Activated CD8-positive, alpha-beta memory T cell treated with anti-CD3 and anti-CD28 coated beads, Interleukin-2, amount 10 ng/mL, durations not matched to agents 7 days and 5 days (primary cell): ENCODE results near the gene CPSF4. TPM values are rescaled to one million over a fixed set of nuclear protein-coding genes. Genes with fewer than 3 reads are reported as not detected.
A peak's percentile ranks its signal among the peaks of the same experiment; 100 is the strongest.

Experiments used
- ATAC-seq: fragments of 150-1000 bp; cut with Tn5 transposase; one replicate; pipeline ENCODE4 v1.10.0; 2021; ENCODE audit warnings: moderate library complexity
- CTCF ChIA-PET: fragments of 350-600 bp; sonication (Branson Sonifier 250); formaldehyde crosslinking; loops from one replicate; lab custom pipeline; 2021; ENCODE audit warnings: antibody characterized with exemption; lab: Charles Lee
- DNase-seq: peaks from one replicate; pipeline ENCODE4 v3.0.0-alpha.2; 2020
- H3K27ac Mint-ChIP-seq: one replicate; pipeline ENCODE4 v1.8.0; 2021; ENCODE audit warnings: mild to moderate bottlenecking, mixed read lengths
- H3K27me3 Mint-ChIP-seq: one replicate; pipeline ENCODE4 v1.8.0; 2021; ENCODE audit warnings: mixed read lengths
- H3K36me3 Mint-ChIP-seq: one replicate; pipeline ENCODE4 v1.8.0; 2021; ENCODE audit warnings: mild to moderate bottlenecking, mixed read lengths
- H3K4me1 Mint-ChIP-seq: one replicate; pipeline ENCODE4 v1.8.0; 2021; ENCODE audit warnings: mixed read lengths
- H3K4me3 Mint-ChIP-seq: one replicate; pipeline ENCODE4 v1.8.0; 2021; ENCODE audit warnings: mild to moderate bottlenecking, moderate library complexity, mixed read lengths
- H3K9me3 Mint-ChIP-seq: one replicate; pipeline ENCODE4 v1.8.0; 2022; ENCODE audit warnings: low read depth, mixed read lengths
- total RNA-seq, 2 experiments: library from RNA; stranded (reverse); gene quantifications; one replicate each; pipeline ENCODE4 v1.2.3, GENCODE V29; 2021

The CPSF4 gene
- total RNA-seq, 2 experiments from 2014 or later = 72.2 to 75.4 TPM

DNA sequence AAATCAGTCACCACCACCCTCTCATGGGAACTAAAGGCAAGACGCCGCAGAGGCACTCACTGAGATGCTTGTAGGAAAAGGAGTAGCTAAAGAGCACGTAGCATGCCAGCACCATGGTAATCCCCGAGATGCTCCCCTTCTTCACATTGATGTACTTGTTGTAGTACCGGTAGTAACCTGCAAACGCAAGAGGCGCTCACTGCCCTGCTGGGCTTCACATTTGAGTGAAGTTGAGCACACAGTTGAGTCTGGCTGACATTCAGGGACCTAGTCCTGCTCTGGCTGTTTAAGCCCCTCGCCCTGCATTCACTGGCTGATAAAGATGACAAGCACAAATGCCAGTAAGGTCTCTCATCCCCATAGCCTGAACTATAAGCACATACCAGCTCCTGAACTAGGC is 20.3 kb downstream of the CPSF4 start:
- ATAC-seq (no peak), DNase-seq (peak; percentile 57)
- CTCF ChIA-PET = no interaction called here
- no peaks in the 10 kb centered on the region for H3K27me3 Mint-ChIP-seq
- peaks cover 21% of the 10 kb centered on the region for H3K4me1 Mint-ChIP-seq
- H3K9me3 Mint-ChIP-seq = no peaks in the 10 kb centered on the region
- H3K36me3 Mint-ChIP-seq = peaks cover 20% of the 10 kb centered on the region
- peak overlapping the region; percentile 31 for H3K27ac Mint-ChIP-seq
- H3K4me3 Mint-ChIP-seq = no peak overlapping the region

DNA sequence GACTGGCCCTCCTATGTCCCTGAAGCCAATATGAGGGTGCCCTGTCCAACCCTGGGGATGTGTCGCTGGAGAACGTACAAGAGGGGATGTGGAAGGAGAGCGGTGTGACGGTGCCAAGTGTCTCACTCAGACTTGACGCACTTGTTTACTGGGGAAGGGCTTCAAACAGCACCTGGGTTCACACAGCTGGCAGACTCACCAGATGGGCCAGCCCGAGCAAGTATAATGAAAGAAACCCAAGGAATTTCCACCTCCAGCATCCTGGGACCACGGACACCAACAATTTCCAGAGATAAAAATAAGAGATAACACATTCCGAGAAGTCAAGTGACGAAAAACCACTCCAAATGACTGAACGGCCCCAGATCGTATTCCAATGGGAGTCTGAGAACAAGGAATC is 21.9 kb downstream of the CPSF4 start:
- no peak overlapping the region for H3K4me3 Mint-ChIP-seq
- peaks cover 20% of the 10 kb centered on the region for H3K36me3 Mint-ChIP-seq
- CTCF ChIA-PET = no interaction called here
- no peak for DNase-seq
- H3K27me3 Mint-ChIP-seq = no peaks in the 10 kb centered on the region
- no peak for ATAC-seq
- no peak overlapping the region for H3K27ac Mint-ChIP-seq
- peaks cover 32% of the 10 kb centered on the region for H3K4me1 Mint-ChIP-seq
- H3K9me3 Mint-ChIP-seq = no peaks in the 10 kb centered on the region

DNA sequence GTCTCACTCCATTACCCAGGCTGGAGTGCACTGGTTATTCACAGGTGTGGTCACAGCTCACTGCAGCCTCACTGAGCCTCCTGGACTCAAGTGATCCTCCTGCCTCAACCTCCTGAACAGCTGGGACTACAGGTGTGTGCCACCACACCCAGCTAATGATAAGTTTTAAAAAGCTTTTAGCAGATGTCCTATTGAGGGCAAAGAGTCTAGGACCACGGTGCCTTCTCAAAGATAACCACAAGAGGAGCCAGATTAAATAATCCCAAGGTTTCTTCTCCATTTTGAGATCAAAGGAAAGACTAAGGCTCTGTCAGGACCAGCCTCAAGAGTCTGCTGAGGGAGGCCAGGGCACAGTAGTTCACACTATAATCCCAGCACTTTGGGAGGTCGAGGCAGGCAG is 22.5 kb downstream of the CPSF4 start:
- H3K9me3 Mint-ChIP-seq = no peaks in the 10 kb centered on the region
- ATAC-seq (no peak), DNase-seq (no peak)
- no peak overlapping the region for H3K27ac Mint-ChIP-seq
- H3K4me1 Mint-ChIP-seq = peaks cover 36% of the 10 kb centered on the region
- no peaks in the 10 kb centered on the region for H3K27me3 Mint-ChIP-seq
- no peak overlapping the region for H3K4me3 Mint-ChIP-seq
- CTCF ChIA-PET = no interaction called here
- peaks cover 22% of the 10 kb centered on the region for H3K36me3 Mint-ChIP-seq

DNA sequence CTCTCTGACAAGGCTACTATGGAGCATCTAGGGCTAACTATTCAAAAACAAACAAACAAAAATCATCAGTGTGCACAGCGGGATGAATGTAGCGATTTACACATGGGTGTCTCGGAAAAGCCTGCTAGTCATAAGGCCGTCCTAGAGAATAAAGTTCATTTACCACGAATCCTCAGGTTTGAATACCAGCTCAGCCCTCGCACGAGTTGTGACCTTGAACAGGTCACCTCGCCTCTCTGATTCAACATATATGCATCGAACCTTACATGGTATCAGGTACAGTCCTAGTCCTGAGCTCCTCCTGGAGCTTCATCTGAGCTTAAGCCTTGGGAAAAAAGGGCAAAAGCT is 26.7 kb downstream of the CPSF4 start:
- CTCF ChIA-PET = interaction anchor here (0.7 to 1.3 kb wide), 4 partner anchors 9 to 18 kb away, joined by 3 to 5 read pairs (median 4); no protein-coding TSS in a partner anchor
- peak overlapping the region; percentile 86 for H3K4me3 Mint-ChIP-seq

DNA sequence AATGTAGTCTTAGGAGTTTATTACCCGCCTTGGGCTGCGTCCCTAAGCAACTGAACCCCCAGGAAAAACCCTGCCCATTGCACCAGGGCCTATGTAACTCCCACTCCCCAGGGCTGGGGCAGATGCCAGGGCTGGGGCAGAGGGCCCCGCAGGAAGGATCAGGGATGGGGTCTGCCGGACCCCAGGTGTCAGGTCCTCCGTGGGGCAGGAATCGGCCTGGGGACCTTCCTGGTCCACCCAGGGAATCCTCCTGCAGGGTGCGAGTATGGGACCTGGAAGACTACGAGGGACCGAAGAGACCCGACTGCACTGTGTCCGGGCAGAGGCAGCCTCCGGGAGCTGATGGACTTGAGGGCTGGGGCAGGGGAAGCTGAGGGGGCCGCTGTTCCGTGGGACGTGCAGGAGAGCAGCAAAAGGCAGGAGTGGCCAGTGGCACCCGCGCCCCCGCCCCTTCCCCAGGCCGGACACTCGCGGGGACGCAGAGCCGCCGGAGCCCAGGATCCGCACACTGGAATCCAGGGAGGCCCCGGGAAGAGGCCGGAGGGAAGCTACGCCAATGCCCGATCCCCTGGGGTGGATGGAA is 29.7 kb downstream of the CPSF4 start:
- H3K4me1 Mint-ChIP-seq = peaks cover 40% of the 10 kb centered on the region
- peaks cover 6% of the 10 kb centered on the region for H3K27me3 Mint-ChIP-seq
- ATAC-seq (no peak), DNase-seq (no peak)
- no peak overlapping the region for H3K4me3 Mint-ChIP-seq
- H3K36me3 Mint-ChIP-seq = peaks cover 19% of the 10 kb centered on the region
- no peak overlapping the region for H3K27ac Mint-ChIP-seq
- CTCF ChIA-PET = no interaction called here
- no peaks in the 10 kb centered on the region for H3K9me3 Mint-ChIP-seq

More for the DNA sequence above, 26.7 kb downstream of the CPSF4 start:
- no peak for DNase-seq
- no peaks in the 10 kb centered on the region for H3K9me3 Mint-ChIP-seq
- peaks cover 20% of the 10 kb centered on the region for H3K36me3 Mint-ChIP-seq
- H3K27me3 Mint-ChIP-seq = peaks cover 6% of the 10 kb centered on the region
- no peak for ATAC-seq
- peaks cover 41% of the 10 kb centered on the region for H3K4me1 Mint-ChIP-seq
- H3K27ac Mint-ChIP-seq = peak overlapping the region; percentile 92

DNA sequence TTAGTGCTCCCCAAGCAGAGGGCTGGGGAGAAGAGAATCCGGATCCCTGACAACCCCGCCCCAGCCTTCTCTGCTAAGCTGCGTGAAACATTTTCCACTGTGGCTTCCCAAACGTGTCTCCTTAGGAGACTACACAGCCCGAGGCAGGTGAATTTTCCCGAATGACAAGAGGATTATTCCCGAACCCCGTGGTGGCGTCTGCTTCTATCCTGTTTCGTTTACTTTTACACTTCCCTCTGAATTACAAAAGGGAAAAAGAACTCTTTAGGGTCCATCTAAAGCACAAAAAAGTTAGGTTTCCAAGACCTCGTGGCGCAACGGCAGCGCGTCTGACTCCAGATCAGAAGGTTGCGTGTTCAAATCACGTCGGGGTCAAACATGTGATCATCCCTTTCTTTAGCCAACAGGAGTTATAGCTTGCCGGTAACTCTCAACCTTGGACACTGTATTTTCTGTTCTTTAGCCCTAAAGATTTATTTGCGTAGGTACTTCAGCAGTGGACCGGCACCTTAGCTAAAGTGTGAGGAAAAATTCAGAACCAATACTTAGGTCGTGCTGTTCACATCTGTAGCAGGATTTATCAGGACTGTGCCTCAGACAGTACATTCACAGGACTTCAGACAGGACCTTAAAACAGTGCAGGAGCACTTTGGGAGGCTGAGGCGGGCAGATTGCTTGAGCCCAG is 30.8 kb downstream of the CPSF4 start:
- Mint-ChIP-seq H3K9me3 (no peaks in the 10 kb centered on the region), H3K4me1 (peaks cover 40% of the 10 kb centered on the region), H3K27ac (no peak overlapping the region), H3K4me3 (no peak overlapping the region), H3K36me3 (peaks cover 13% of the 10 kb centered on the region), H3K27me3 (peaks cover 6% of the 10 kb centered on the region)
- no peak for DNase-seq
- no peak for ATAC-seq
- CTCF ChIA-PET = no interaction called here

DNA sequence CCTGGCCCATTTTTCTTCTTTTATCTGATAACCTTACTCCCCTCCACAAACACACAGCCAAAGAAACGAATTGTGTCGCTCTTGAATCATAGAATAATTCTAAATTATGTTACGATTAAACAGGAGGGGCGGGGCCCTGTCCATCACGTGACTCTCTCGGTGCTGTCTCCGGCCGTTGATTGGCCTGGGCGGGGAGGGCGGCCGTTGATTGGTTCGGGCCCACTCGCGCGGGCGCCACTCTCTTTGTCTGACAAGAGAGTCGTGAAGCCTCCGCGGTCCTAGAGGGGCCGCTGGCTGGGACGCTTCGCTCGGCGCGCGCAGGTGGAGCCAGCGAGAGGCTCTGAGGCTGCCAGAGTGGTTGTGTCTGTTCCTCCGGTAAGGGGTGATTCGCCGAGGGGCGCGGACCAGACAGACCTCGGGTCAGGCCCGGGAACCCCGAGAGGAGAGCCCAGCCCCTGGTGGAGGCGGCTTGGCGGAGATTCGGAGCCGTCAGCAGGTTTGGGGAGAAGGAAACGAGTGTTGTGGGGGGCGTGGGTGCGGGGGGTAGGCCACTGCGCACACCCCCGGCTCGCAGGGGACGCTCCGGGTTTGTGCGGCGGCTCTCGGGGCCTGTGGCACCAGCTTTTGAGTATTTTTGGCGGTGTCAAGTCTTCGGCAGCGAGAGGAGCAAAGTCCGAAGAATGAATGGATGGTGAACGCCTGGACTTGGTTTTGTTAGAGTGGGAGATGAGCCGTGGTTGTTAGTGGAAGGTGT is 34.0 kb downstream of the CPSF4 start, which contains the start of gene ZNF789:
Gene ZNF789 (plus strand): TSS at position 330 of the 754 bp plus-strand sequence. CDS start 3,567 bp downstream, outside the sequence.
- DNase-seq (peak; percentile 99), ATAC-seq (peak; percentile 99)
- H3K27me3 Mint-ChIP-seq = peaks cover 6% of the 10 kb centered on the region
- peaks cover 18% of the 10 kb centered on the region for H3K36me3 Mint-ChIP-seq
- peaks cover 45% of the 10 kb centered on the region for H3K4me1 Mint-ChIP-seq
- peak within 1 kb of the TSS; percentile 96 for H3K4me3 Mint-ChIP-seq
- H3K9me3 Mint-ChIP-seq = no peaks in the 10 kb centered on the region
- peak within 1 kb of the TSS; percentile 95 for H3K27ac Mint-ChIP-seq
- CTCF ChIA-PET = no interaction called here

DNA sequence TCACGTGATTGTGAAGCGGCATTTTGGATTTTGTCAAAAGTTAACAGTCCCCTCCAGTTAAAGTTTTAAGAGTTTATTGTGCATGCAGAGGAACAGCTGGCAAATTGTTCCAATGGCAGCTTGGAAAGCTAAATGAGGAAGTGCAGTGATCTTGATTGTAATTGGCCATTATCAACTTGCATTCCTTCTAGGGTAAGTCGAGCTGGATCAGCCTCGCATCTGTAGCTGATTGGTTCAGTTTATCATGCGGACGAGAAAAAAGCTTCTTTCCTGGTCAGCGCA is 34.5 kb downstream of the CPSF4 start:
- peaks cover 18% of the 10 kb centered on the region for H3K36me3 Mint-ChIP-seq
- CTCF ChIA-PET = no interaction called here
- peak overlapping the region; percentile 96 for H3K4me3 Mint-ChIP-seq
- peak; percentile 3 for ATAC-seq
- H3K4me1 Mint-ChIP-seq = peaks cover 50% of the 10 kb centered on the region
- H3K27ac Mint-ChIP-seq = peak overlapping the region; percentile 95
- no peaks in the 10 kb centered on the region for H3K9me3 Mint-ChIP-seq
- no peak for DNase-seq
- H3K27me3 Mint-ChIP-seq = peaks cover 6% of the 10 kb centered on the region

DNA sequence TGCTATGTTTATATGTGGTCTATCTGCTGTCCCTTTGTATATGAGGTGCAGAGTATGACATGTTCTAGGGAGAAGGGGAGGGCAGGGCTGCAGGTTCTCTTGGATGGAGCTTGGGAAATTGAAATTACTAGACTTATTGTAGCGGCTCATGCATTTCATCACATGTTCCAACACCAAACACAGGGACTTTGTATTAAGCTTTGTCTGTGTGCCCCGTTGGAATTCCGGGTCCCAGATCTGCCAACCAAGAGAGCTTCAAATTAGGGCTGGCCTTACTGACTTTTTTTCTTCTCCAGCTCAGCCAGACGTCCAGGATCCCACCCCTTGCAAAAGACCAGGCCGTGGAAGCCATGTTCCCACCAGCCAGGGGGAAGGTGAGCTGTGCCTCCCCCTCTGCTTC is 37.4 kb downstream of the CPSF4 start:
- Mint-ChIP-seq H3K4me3 (no peak overlapping the region), H3K36me3 (peaks cover 34% of the 10 kb centered on the region), H3K9me3 (no peaks in the 10 kb centered on the region), H3K27ac (no peak overlapping the region), H3K4me1 (peaks cover 48% of the 10 kb centered on the region), H3K27me3 (no peaks in the 10 kb centered on the region)
- DNase-seq = no peak
- CTCF ChIA-PET = interaction anchor here (1.3 kb wide), 1 partner anchor 10 kb away, joined by 5 read pairs; the partner anchor contains the start of gene ATP5MF
- no peak for ATAC-seq

DNA sequence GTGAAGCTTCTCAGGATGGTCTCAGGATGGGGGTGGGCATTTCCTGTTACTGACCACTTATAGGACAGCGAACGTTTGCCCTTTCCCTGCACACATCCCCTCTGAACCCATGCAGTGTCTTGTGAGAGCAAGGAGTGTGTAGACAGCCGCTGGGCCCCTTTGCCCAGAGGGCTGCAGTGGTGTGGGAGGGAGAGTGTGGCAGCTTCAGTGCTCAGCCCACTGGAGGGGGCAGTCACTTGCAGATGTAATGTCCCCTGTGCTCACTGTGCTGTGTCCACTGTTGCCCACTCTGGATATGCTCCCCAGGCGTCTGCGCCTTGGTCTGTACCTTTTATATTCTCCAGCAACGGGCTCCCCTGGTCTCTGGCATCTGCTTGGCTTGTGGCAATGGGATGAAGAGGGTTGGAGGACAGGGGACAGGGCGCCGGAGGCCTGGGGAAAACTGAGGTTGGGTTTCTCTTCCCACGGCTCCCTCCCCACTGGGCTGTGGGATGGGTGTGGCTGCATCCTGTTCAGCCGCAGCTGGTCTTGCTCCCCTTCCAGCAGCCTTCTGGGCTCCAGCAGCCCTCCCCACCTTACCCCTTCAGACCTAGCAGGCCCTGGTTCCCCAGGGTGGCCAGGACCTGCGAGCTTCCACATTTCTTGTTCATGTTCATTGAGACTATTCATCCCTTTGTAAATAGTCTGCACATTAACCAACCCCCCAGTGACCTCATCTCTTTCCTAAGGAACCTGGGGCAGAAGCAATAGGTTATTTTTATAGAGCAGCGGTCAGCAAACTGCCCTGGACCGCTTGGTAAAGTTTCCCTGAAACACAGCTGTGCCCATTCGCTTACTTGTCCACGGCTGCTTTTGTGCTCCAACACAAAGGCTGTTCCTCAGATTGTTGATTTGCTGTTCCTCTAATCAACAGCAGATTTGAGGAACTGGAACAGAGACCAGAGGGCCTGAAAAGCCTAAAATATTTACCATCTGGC is 40.0 kb downstream of the CPSF4 start:
- Mint-ChIP-seq H3K27ac (peak overlapping the region; percentile 67), H3K4me1 (peaks cover 39% of the 10 kb centered on the region), H3K9me3 (no peaks in the 10 kb centered on the region), H3K27me3 (no peaks in the 10 kb centered on the region), H3K4me3 (no peak overlapping the region), H3K36me3 (peaks cover 39% of the 10 kb centered on the region)
- ATAC-seq (peak; percentile 34), DNase-seq (no peak)
- CTCF ChIA-PET = interaction anchor here (1.0 to 1.4 kb wide), 3 partner anchors 20 to 80 kb away, joined by 3 to 4 read pairs (median 3); partner anchors contain the start of genes ZNF394 and ZNF655

DNA sequence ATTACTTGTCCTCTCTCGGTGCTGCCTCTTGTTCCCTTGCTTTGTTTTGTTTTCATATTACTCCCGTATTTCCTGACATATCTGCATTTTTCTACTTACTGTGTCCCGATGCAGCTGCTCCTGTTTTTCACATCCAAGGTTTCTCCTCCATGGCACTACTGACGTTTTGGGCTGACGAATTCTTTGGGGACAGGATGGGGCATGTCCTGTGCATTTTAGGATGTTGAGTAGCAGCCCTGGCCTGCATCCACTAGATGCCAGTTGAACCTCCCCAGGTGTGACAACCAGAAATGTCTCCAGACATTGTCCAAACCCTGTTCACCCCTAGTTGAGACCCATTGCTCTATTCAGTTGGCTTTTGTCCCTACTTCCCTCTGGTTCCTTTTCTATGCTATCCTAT is 46.4 kb downstream of the CPSF4 start:
- DNase-seq = no peak
- Mint-ChIP-seq H3K36me3 (peaks cover 63% of the 10 kb centered on the region), H3K9me3 (peaks cover 3% of the 10 kb centered on the region), H3K27me3 (no peaks in the 10 kb centered on the region), H3K4me1 (no peaks in the 10 kb centered on the region), H3K4me3 (no peak overlapping the region), H3K27ac (no peak overlapping the region)
- CTCF ChIA-PET = no interaction called here
- no peak for ATAC-seq

DNA sequence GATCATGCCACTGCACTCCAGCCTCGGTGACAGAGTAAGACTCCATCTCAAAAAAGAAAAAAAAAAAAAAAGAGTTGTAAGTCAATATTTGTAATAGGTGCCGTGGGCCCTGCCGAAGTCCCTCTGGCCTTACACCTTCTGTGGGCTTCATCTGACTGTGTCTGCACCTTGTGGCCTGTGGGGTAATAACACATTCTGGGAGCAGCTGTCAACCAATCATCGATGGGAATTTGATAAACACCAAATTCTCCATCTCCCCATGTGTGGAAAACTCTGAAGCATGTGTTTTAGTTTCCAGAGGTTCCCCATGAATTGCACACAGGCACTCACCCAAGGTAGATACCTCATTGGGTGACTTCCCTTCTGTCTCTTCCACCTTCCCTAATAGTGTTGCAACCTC is 50.5 kb downstream of the CPSF4 start:
- ATAC-seq = no peak
- Mint-ChIP-seq H3K27me3 (no peaks in the 10 kb centered on the region), H3K4me1 (no peaks in the 10 kb centered on the region), H3K9me3 (peaks cover 13% of the 10 kb centered on the region), H3K27ac (no peak overlapping the region), H3K4me3 (no peak overlapping the region), H3K36me3 (peaks cover 77% of the 10 kb centered on the region)
- DNase-seq = no peak
- CTCF ChIA-PET = interaction anchor here (1.2 kb wide), 1 partner anchor 12 kb away, joined by 3 read pairs; no protein-coding TSS in a partner anchor

DNA sequence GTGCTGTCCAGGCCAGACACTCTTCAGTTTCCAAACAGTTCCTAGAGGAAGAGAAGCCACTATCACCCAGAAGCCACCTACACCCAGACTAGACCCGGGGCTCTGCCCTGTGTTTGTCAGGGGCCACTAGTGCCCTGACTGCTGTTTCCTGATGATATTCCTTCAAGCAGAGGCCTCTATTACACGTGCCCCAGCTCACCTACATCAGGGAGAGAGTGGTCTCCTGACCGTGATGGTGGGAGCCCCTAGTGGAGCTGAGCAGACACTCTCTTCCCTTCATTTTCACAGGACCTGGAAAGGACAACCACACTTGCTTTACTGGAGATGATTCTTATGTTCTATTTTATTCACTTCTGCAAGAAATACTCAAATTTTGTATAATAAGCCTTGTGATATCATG is 52.1 kb downstream of the CPSF4 start:
- Mint-ChIP-seq H3K27me3 (no peaks in the 10 kb centered on the region), H3K9me3 (peaks cover 13% of the 10 kb centered on the region), H3K36me3 (peaks cover 78% of the 10 kb centered on the region), H3K4me1 (no peaks in the 10 kb centered on the region), H3K4me3 (no peak overlapping the region), H3K27ac (no peak overlapping the region)
- ATAC-seq = no peak
- CTCF ChIA-PET = no interaction called here
- no peak for DNase-seq
